Activated naive CD8-positive, alpha-beta T cell treated with anti-CD3 and anti-CD28 coated beads for 36 hours (primary cell): ENCODE results near the gene TREX2. TPM values are rescaled to one million over a fixed set of nuclear protein-coding genes. Genes with fewer than 3 reads are reported as not detected.

ENCODE experiments used
- DNase-seq: peaks from one replicate; pipeline ENCODE4 v3.0.0; 2021
- H3K27ac Mint-ChIP-seq: one replicate; pipeline ENCODE4 v1.8.0; 2022; ENCODE audit warnings: mild to moderate bottlenecking, moderate library complexity, mixed read lengths
- H3K27me3 Mint-ChIP-seq: one replicate; pipeline ENCODE4 v1.8.0; 2022; ENCODE audit warnings: mild to moderate bottlenecking, mixed read lengths
- H3K36me3 Mint-ChIP-seq: one replicate; pipeline ENCODE4 v1.8.0; 2021; ENCODE audit warnings: mild to moderate bottlenecking, mixed read lengths
- H3K4me1 Mint-ChIP-seq: one replicate; pipeline ENCODE4 v1.8.0; 2021; ENCODE audit warnings: mixed read lengths
- H3K4me3 Mint-ChIP-seq: one replicate; pipeline ENCODE4 v1.8.0; 2022; ENCODE audit warnings: mild to moderate bottlenecking, moderate library complexity, mixed read lengths
- H3K9me3 Mint-ChIP-seq: one replicate; pipeline ENCODE4 v1.8.0; 2022; ENCODE audit warnings: mixed read lengths
- total RNA-seq, 2 experiments: library from RNA; stranded (reverse); gene quantifications; one replicate each; pipeline ENCODE4 v1.2.3, GENCODE V29; 2021

The TREX2 gene
- total RNA-seq, 2 experiments from 2014 or later, result 1.8 to 2.1 TPM

DNA sequence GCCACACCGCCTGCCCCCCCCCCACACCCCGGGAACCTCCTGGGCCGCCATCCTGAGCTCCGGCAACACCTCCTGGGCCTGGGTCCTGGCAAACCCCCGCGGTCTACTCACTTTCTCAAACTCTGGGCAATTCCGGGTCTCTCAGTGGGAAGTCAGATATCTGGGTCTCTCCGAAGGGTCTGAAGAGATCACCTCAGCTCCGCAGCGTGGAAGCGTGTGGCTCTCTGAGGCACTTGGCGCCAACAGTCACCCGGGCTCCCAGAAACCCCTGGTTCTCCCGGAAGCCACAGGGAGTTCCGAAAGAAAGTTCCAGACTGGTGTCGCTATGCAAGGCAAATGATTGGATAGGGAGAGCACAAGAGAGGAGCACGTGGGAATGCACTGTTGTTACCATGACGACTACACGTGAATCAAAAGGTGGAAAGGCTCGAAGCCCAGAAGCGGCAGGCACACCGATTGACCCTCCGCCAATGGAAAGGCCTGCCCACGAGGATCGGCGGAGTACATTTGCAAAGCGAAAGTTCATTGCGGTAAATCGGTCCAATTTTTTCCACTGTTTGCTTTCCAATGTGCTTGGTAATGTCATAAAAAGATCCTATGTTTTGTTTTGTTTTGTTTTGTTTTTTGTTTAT, 44.6 kb downstream of the TREX2 start, which contains the start of gene PNMA6E:
PNMA6E (minus strand) TSS at position 218 of the 632 bp plus-strand sequence. CDS start 2,501 bp downstream, outside the sequence.
- no peaks in the 10 kb centered on the region for H3K9me3 Mint-ChIP-seq

DNA sequence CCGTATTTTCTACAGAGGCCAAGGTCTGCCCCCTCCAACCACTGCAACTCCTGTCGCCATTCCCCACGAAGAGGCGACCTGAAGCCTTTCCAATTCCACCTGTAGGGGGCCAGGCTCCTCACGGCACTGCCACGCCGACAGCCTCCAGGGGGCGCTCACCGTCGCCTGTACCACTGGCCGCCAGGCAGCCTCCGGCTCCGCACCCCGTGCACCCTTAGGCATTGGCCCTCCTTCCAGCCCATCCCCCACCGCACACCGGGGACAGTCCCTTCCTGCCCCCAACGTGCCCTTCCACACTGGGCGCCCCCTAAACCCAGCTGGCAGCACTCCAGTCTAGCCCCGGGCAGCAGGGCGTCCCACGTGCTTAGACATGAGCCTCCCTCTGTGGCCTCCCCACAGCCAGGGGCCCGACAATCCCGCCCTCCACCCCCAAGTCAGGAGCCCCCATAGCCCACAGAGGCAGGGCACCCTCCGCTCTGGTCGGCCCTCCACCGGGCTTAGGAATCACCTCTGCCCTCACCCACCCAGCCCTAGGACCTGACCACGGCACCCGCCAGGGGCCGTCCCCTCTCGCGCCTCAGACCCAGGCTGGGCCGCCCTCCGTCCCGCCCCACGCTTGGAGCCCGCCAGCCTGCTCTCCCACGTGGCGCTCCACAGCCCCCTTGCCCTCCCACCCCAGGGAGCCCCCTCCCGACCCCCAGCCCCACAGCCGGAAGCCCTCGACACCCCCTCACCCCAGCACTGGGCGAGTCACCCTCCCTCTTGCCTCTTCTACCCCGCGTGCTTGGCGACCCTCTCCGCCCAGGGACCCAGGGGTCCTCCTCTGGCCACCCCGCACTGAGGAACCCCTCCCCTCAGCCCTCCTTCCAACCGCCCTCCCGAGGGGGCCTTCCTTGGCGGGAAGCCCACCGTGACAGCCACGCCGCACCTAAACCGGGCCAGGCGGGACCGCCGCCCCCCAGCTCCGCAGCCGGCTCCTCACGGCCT, 45.4 kb downstream of the TREX2 start:
- peak; percentile 61 for DNase-seq
- H3K9me3 Mint-ChIP-seq, result no peaks in the 10 kb centered on the region
- no peaks in the 10 kb centered on the region for H3K27me3 Mint-ChIP-seq
- H3K4me1 Mint-ChIP-seq, result no peaks in the 10 kb centered on the region
- H3K27ac Mint-ChIP-seq, result no peak overlapping the region
- H3K4me3 Mint-ChIP-seq, result no peak overlapping the region
- H3K36me3 Mint-ChIP-seq, result no peaks in the 10 kb centered on the region

More for the DNA sequence above, 44.6 kb downstream of the TREX2 start, which contains the start of gene PNMA6E:
- no peak within 1 kb of the TSS for H3K27ac Mint-ChIP-seq
- H3K27me3 Mint-ChIP-seq, result no peaks in the 10 kb centered on the region
- H3K36me3 Mint-ChIP-seq, result no peaks in the 10 kb centered on the region
- H3K4me3 Mint-ChIP-seq, result no peak within 1 kb of the TSS
- no peak for DNase-seq
- H3K4me1 Mint-ChIP-seq, result no peaks in the 10 kb centered on the region

DNA sequence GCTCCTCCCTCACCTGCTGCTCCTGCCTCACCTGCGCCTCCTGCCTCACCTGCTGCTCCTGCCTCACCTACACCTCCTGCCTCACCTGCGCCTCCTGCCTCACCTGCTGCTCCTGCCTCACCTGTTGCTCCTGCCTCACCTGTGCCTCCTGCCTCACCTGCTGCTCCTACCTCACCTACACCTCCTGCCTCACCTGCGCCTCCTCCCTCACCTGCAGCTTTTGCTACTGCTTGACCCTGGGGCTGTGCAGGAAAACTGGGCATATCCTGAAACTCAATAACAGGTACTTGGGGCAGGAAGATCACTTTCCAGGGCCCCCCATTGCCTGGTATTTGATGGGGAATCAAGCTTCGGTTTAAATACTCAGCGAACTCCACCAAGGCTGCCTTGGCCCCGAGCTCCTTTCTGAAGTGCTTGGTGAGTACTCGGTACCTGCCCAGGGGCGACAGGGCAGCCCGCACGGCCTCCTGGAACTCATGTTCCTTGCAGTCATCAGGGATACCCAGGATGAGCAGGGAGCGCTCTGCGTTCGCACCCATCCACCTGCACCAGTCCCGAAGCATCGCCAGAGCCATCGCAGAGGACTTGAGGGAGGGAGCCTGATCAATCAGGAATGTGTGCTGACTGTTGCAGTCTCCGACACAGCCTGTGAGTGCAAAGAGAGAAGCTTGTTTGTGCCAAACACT, 47.4 kb downstream of the TREX2 start:
- no peaks in the 10 kb centered on the region for H3K9me3 Mint-ChIP-seq
- H3K27ac Mint-ChIP-seq, result no peak overlapping the region
- no peak for DNase-seq
- H3K4me1 Mint-ChIP-seq, result no peaks in the 10 kb centered on the region
- no peaks in the 10 kb centered on the region for H3K27me3 Mint-ChIP-seq
- no peaks in the 10 kb centered on the region for H3K36me3 Mint-ChIP-seq
- no peak overlapping the region for H3K4me3 Mint-ChIP-seq

DNA sequence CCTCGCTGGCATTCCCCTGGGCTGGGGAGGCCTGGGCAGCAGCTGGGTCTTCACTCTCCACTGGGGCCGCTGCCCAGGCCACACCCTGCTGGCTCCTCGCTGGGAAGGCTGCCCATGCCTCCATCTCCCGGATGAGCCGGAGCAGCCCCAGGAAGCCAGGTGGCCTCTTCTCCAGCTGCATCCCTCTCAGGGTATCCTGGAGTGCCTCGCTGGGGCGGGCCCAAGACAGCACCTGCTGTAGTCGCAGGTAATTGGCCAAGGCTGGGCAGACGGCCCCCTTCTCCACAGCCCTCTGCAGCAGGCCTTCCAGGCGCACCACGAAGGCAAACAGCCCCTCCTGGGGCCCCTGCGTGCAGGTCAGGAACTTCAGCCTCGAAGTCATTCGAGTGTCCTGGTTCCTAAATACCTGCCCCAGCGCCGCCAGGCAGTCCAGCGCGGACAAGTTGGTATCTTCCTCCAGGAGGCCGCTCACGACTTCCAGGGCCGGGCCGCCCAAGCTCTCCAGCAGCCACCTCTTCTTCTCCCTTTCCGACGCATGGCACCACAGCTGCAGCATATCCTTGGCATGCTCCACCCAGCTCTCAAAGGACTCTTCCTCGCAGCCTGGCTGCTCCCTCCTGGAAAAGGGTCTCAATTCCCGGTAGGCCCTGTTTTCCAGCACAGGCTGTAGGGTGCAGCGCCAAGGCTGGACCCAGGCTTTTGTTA, 48.4 kb downstream of the TREX2 start:
- Mint-ChIP-seq H3K27ac (no peak overlapping the region), H3K27me3 (no peaks in the 10 kb centered on the region), H3K36me3 (no peaks in the 10 kb centered on the region), H3K4me1 (no peaks in the 10 kb centered on the region), H3K9me3 (no peaks in the 10 kb centered on the region), H3K4me3 (no peak overlapping the region)
- DNase-seq, result no peak

DNA sequence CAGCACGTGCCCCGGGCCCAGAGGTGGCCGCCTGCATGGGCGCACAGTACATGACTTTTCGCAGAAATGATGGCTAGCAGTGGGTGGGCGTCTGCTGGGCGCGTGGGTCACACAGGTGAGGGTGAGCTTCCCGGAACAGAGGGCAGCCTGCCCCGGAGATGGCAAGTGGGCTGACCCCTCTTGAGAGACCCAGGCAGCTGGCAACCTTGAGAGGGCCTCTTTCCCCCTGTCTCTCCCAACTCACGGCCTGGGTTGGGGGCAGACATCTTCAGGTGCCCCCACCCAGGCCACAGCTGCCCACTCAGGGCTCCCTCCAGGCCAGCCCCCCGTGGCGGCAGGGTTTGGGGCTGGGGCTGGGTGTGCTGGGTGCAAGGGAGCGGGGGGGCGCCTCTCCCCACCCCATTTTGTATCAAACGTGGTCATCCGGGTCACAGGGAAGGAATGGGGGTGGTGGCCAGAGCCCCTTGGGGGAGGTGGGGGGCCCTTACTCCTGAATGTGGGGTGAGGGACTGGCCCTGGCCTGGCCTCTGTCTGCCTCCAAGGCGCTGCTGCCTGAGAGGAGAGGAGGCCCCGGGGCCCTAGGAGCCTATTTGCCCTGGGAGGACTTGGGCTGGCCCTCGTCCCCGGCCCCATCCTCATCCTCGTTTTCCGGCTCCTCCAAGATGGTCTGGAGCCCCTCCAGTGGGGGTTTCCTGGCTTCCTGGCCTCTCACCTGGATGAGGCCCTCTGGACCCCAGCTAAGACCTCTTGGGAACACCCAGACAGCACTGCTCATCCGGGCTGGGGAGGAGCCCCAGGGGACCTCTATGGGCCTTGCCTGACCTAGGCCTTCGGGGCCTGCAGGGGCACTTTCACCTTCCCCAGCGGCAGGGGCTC, 49.3 kb downstream of the TREX2 start:
- Mint-ChIP-seq H3K4me1 (no peaks in the 10 kb centered on the region), H3K36me3 (no peaks in the 10 kb centered on the region), H3K4me3 (no peak overlapping the region), H3K27me3 (no peaks in the 10 kb centered on the region), H3K9me3 (no peaks in the 10 kb centered on the region), H3K27ac (no peak overlapping the region)
- no peak for DNase-seq

DNA sequence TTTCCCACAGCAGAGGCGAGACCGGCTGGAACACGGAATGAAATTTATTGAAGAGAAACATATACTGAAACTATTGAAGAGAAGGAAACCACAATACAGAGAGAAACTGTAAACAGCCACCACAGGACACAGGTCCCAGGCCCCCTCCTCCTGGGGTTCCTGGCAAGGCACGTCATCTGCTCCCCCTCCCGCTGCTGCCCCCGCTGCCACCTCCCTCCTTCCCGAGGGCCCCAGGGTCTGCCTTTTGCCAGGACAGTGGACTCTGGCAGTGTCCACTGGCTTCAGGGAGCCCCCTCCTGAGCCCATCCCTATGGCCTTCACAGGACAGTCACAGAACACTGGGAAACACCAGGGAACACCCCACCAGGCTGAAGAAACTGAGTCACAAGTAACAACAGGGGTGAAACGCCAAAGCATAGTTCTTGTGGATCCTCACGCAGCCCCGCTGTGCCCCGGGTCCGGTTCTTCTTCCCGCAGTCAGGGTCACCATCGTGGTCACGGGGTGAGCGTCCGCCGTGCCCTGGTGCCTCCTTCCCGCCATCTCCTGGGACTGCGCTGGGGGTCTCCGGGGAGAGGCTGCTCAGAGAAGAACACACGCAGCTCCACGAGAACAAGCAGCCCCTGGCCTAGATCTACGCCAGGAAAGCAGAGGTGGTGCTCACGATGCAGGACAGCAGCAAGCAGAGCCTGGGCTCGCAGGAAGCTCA, 50.1 kb downstream of the TREX2 start:
- H3K27me3 Mint-ChIP-seq, result no peaks in the 10 kb centered on the region
- H3K4me3 Mint-ChIP-seq, result no peak overlapping the region
- no peaks in the 10 kb centered on the region for H3K9me3 Mint-ChIP-seq
- DNase-seq, result no peak
- H3K4me1 Mint-ChIP-seq, result no peaks in the 10 kb centered on the region
- H3K36me3 Mint-ChIP-seq, result no peaks in the 10 kb centered on the region
- H3K27ac Mint-ChIP-seq, result no peak overlapping the region

DNA sequence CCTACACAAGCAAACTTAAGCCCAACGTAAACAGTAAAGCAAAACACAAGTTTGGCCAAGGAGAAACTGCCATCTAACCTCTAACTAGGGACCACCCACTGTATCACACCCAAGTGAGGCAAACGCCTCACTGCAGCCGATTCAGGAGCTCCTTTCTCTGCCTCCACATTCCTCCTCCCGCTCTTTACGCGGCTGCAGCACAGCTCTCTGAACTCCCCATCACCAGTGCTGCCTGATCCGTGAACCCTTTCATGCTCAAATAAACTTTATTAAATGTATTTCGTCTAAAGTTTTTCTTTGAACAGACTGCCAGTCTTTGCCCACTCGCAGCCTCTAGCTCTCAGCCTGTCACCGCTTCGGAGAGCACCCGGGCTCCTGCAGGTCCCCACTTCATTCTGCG, 51.2 kb downstream of the TREX2 start:
- no peaks in the 10 kb centered on the region for H3K9me3 Mint-ChIP-seq
- H3K27me3 Mint-ChIP-seq, result no peaks in the 10 kb centered on the region
- no peak overlapping the region for H3K4me3 Mint-ChIP-seq
- no peak overlapping the region for H3K27ac Mint-ChIP-seq
- H3K36me3 Mint-ChIP-seq, result no peaks in the 10 kb centered on the region
- DNase-seq, result no peak
- H3K4me1 Mint-ChIP-seq, result no peaks in the 10 kb centered on the region

Other genes starting within 250 kb of the TREX2 start
- not detected for gene PNMA6F, start 124.3 kb downstream of the TREX2 start, total RNA-seq
- 10 to 100 TPM; 12.5 to 13.9 TPM for gene ZNF275, start 111.9 kb downstream of the TREX2 start, total RNA-seq
- not detected for gene PNMA6E, start 44.7 kb downstream of the TREX2 start, total RNA-seq
- 1 to 10 TPM; 1.3 to 1.5 TPM for gene ZFP92, start 34.6 kb downstream of the TREX2 start, total RNA-seq
- gene HAUS7, start 24.5 kb upstream of the TREX2 start, total RNA-seq, result 10 to 100 TPM; 66.4 to 67.2 TPM
- gene BGN, start 48.9 kb upstream of the TREX2 start, total RNA-seq, result not detected
- gene ATP2B3, start 71.6 kb upstream of the TREX2 start, total RNA-seq, result not detected
- gene CCNQ, start 153.1 kb upstream of the TREX2 start, total RNA-seq, result 10 to 100 TPM; 24.8 to 25.5 TPM
- under 1 TPM; 0.08 to 0.23 TPM for gene DUSP9, start 201.1 kb upstream of the TREX2 start, total RNA-seq
- gene PNCK, start 227.8 kb upstream of the TREX2 start, total RNA-seq, result 1 to 10 TPM; 1.0 to 1.2 TPM
- gene SLC6A8, start 241.9 kb upstream of the TREX2 start, total RNA-seq, result under 1 TPM; 0.68 to 0.70 TPM